ENCODE data around the gene CD276.

Gene CD276

DNA sequence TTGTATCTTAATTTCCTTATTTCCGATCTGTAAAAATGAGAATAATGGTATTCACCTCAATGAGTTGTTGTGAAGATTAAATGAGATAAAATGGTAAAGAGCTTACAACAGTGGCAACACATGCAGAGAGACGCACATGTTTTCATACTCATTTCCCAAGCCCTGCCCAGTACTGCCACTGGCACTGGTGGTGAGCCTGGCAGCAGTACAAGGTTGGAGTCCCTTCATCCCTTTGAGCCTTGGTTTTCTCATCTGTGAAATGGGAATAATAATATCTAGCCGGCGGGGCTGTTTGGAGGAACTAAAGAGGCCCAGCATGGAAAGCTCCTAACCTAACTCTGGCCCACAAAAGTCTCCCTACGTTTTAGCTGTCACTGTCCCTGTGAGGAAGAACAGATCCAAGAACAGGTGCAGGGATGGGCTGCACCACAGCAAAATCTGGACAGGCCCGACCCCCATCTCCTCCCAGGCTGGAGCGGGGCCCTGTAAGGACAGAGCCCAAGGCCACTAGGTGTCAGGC lies 866 bp upstream of the CD276 start:
- TF ChIP-seq, protein P1, sequence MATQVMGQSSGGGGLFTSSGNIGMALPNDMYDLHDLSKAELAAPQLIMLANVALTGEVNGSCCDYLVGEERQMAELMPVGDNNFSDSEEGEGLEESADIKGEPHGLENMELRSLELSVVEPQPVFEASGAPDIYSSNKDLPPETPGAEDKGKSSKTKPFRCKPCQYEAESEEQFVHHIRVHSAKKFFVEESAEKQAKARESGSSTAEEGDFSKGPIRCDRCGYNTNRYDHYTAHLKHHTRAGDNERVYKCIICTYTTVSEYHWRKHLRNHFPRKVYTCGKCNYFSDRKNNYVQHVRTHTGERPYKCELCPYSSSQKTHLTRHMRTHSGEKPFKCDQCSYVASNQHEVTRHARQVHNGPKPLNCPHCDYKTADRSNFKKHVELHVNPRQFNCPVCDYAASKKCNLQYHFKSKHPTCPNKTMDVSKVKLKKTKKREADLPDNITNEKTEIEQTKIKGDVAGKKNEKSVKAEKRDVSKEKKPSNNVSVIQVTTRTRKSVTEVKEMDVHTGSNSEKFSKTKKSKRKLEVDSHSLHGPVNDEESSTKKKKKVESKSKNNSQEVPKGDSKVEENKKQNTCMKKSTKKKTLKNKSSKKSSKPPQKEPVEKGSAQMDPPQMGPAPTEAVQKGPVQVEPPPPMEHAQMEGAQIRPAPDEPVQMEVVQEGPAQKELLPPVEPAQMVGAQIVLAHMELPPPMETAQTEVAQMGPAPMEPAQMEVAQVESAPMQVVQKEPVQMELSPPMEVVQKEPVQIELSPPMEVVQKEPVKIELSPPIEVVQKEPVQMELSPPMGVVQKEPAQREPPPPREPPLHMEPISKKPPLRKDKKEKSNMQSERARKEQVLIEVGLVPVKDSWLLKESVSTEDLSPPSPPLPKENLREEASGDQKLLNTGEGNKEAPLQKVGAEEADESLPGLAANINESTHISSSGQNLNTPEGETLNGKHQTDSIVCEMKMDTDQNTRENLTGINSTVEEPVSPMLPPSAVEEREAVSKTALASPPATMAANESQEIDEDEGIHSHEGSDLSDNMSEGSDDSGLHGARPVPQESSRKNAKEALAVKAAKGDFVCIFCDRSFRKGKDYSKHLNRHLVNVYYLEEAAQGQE (IDR thresholded peaks at IDR 0.05; ENCODE audit: low read depth), result no peak
- TF ChIP-seq CREB1 (IDR thresholded peaks at IDR 0.05; ENCODE audit: low read depth) (no peak), CEBPB (IDR thresholded peaks at IDR 0.05) (no peak)

DNA sequence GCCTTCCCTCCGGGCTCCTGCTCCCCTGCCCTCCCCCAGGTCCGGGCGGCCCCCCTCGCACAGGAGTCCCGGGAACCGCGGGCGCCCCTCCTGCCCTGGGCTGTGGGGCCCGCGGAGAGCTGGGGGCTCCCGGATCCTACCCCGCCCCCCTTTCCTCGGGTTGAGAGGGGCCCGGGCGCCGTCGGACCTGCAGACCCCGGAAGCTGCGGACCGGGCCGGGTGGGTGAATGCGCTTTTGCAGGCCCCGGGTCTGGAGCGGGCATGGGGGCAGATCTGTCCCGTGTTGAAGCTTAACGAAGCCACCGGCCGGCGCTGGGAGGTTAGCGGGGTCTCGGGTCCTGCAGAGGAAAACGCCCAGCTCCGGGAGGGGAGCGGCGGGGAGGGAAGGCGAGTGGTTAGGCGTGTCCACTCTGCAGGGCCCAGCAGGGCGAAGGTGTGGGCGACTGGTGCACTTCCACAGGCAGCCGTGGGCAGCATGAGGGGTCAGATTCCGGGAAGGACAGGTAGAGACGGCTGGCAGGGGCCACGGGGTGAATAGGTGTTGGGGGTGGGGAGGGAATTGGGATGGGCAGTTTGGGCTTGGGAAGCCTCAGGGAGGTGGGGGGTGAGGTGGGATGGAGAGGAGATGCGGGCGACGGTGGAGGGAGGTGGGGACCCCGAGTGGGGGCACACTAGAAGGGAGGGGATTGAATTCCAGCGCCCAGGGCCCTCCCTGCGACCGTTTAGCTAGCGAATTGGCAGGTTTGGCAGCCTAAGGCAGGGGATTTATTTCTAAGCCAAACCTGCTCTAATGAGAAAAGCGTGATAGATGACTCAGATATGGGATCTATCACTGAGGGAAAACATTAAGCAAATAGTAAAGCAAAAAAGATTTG lies 635 bp downstream of the CD276 start:
- TF ChIP-seq EP300 (IDR thresholded peaks at IDR 0.05; ENCODE audit: borderline replicate concordance) (no peak), TAF1 (IDR thresholded peaks at IDR 0.05; ENCODE audit: low read depth) (no peak), RAD21 (IDR thresholded peaks at IDR 0.05; ENCODE audit: low read depth) (no peak), ZBTB7A (IDR thresholded peaks at IDR 0.05; ENCODE audit: low read depth) (peak; percentile 84), CREB1 (IDR thresholded peaks at IDR 0.05; ENCODE audit: low read depth) (no peak), EGR1 (IDR thresholded peaks at IDR 0.05) (peak; percentile 42; the same call in 1 of the 2 replicates), YY1 (IDR thresholded peaks at IDR 0.05; ENCODE audit: low read depth) (no peak)
- TF ChIP-seq, protein P1 (IDR thresholded peaks at IDR 0.05; ENCODE audit: low read depth), result no peak

DNA sequence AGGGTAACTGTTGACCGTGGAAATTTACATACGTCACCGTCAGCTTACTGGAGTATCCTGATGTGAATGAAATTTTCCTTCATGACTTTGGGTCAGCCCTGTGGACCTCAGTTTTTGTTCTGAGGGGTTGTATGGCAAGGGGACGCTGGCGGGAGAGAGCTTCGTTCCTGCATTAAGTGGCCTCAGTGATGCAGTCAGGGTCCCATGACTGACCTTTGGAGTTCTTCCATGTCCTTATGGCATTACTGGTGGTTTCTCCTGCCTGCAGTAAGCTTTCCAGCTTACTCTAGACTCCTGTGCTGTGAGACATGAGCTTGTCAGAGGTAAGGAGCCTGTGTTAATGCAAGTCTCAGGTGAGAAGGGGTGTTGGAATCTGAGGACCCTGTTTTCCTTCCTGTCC lies 1.8 kb downstream of the CD276 start:
- TF ChIP-seq CEBPB (IDR thresholded peaks at IDR 0.05) (no peak), YY1 (IDR thresholded peaks at IDR 0.05; ENCODE audit: low read depth) (no peak), RAD21 (IDR thresholded peaks at IDR 0.05; ENCODE audit: low read depth) (no peak), CREB1 (IDR thresholded peaks at IDR 0.05; ENCODE audit: low read depth) (no peak), EP300 (IDR thresholded peaks at IDR 0.05; ENCODE audit: borderline replicate concordance) (no peak), NFIC (IDR thresholded peaks at IDR 0.05) (no peak), EGR1 (IDR thresholded peaks at IDR 0.05) (no peak), TCF12 (IDR thresholded peaks at IDR 0.05; ENCODE audit: low read depth) (no peak), ZBTB7A (IDR thresholded peaks at IDR 0.05; ENCODE audit: low read depth) (no peak), TAF1 (IDR thresholded peaks at IDR 0.05; ENCODE audit: low read depth) (no peak)
- TF ChIP-seq, protein P2, sequence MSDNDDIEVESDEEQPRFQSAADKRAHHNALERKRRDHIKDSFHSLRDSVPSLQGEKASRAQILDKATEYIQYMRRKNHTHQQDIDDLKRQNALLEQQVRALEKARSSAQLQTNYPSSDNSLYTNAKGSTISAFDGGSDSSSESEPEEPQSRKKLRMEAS (IDR thresholded peaks at IDR 0.05), result no peak
- TF ChIP-seq, protein P3, sequence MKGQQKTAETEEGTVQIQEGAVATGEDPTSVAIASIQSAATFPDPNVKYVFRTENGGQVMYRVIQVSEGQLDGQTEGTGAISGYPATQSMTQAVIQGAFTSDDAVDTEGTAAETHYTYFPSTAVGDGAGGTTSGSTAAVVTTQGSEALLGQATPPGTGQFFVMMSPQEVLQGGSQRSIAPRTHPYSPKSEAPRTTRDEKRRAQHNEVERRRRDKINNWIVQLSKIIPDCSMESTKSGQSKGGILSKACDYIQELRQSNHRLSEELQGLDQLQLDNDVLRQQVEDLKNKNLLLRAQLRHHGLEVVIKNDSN (IDR thresholded peaks at IDR 0.05), result no peak
- TF ChIP-seq, protein P1 (IDR thresholded peaks at IDR 0.05; ENCODE audit: low read depth), result no peak

DNA sequence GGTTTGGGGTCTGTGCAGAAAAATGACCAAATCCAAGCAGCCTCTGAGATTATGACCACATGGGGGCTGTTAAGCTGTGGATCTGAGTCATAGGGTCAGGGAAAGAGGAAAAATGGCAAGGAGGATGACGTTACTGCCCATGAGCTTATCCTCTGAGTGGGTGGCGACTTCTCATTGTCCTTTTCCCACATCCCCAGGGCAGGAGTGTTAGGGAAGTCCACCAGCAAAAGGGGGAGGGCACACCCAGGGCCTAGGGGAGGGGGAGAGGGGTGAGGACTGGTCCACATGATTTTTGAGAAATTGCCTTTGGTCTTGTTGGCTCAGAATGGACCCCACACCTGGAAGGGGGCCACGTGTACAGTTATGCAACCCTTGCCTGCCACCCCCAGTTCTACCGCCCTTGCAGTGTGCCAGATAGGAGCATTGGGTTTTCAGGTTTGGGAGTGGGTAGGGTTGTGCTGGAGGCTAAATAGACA lies 2.6 kb downstream of the CD276 start:
- no peak for TF ChIP-seq EGR1 (IDR thresholded peaks at IDR 0.05)

DNA sequence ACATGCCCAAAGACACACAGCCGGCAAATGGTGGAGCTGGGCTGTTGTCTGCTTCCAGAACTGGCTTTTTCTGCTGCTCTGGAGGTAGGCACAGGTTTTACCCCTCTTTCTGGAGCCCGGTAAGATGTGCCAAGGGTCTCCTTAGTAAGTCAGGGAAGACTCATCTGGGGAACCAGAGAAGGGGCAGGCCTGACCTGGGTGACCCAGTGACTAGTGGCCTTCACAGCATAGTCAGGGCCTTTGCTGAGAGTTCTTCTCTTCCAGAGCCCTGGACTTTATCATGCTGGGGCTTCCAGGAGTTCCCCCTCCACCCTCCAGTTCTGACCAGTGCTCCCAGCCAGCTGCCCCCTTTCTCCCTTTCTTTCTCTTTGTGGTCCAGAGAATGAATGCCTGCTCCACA lies 3.2 kb downstream of the CD276 start:
- no peak for TF ChIP-seq CEBPB (IDR thresholded peaks at IDR 0.05)
- TF ChIP-seq, protein P1 (IDR thresholded peaks at IDR 0.05; ENCODE audit: low read depth), result no peak
- TF ChIP-seq ZBTB7A (IDR thresholded peaks at IDR 0.05; ENCODE audit: low read depth), result no peak
- TF ChIP-seq NFIC (IDR thresholded peaks at IDR 0.05), result no peak
- TF ChIP-seq, protein P2 (IDR thresholded peaks at IDR 0.05), result no peak
- TF ChIP-seq TAF1 (IDR thresholded peaks at IDR 0.05; ENCODE audit: low read depth), result no peak
